Esophagus squamous epithelium (tissue), 5 donors: ENCODE data around the gene GPA33. TPM values are rescaled to one million over a fixed set of nuclear protein-coding genes. Genes with fewer than 3 reads are reported as not detected.
"Not testable (repeated sequence)": the region's sequence is repeated elsewhere in the genome, so short reads cannot be mapped to it uniquely, and the experiment has no call there.

Experiments used
- DNase-seq: peaks from one replicate; lab custom pipeline; 2025; lab: John Stamatoyannopoulos, UW
- H3K27ac ChIP-seq, 4 donors: fragments of 200-600 bp; sonication (generic); one replicate each; pipeline ENCODE4 v1.5.1; 2016 to 2019; ENCODE audit warnings: mild to moderate bottlenecking in 1 of 4
- H3K27me3 ChIP-seq, 4 donors: fragments of 200-600 bp; sonication (generic); 1 replicate in 3 of 4; 2 replicates in 1 of 4; pipeline versions ENCODE4 v1.5.1 to v1.6.0; 2017 to 2021; ENCODE audit warnings: antibody characterized with exemption in 1 of 4
- H3K36me3 ChIP-seq, 3 donors: fragments of 200-600 bp; sonication (generic); one replicate each; pipeline ENCODE4 v1.5.1; 2016 to 2019
- H3K4me1 ChIP-seq, 3 donors: fragments of 200-600 bp; sonication (generic); one replicate each; pipeline ENCODE4 v1.5.1; 2017 to 2019
- H3K4me3 ChIP-seq, 4 donors: fragments of 200-600 bp; sonication (generic); 1 replicate in 3 of 4; 2 replicates in 1 of 4; pipeline ENCODE4 v1.5.1; 2016 to 2019; ENCODE audit warnings: mild to moderate bottlenecking in 2 of 4, moderate library complexity in 1 of 4
- H3K9me3 ChIP-seq, 3 donors: fragments of 200-600 bp; sonication (generic); one replicate each; pipeline ENCODE4 v1.5.1; 2016 to 2019
- CTCF ChIP-seq, 6 experiments: fragments of 450-650 bp in 4 of 6; fragments of 200-600 bp in 2 of 6; sonication (generic) in 2 of 6; IDR thresholded peaks; one replicate each; pipeline ENCODE4 v1.5.1; 2016 to 2019; ENCODE audit warnings: antibody characterized with exemption in 6 of 6, mild to moderate bottlenecking in 4 of 6, moderate library complexity in 4 of 6
- POLR2A ChIP-seq, 4 donors: fragments of 450-650 bp; IDR thresholded peaks; one replicate each; pipeline ENCODE4 v1.6.1; 2017; ENCODE audit warnings: antibody characterized with exemption in 4 of 4, mild to moderate bottlenecking in 4 of 4, moderate library complexity in 3 of 4
- WGBS, 2 donors: methylation state at CpG; one replicate each; pipeline ENCODE4 v1.1.5; 2018; 5-methylcytosine and 5-hydroxymethylcytosine counted together
- intact Hi-C: fragments of 100-400 bp; cut with DNase I; formaldehyde crosslinking; loops from one replicate; pipeline ENCODE4 v1.15.0; 2022
- total RNA-seq, 4 donors: library from RNA; depleted of rRNA; stranded (reverse); fragments of >200 nt; gene quantifications; one replicate each; pipeline ENCODE4 v1.1.0, GENCODE V29; 2016
- donor health status: DM: yes; HTN: yes; CAD: no.

GPA33 gene
- total RNA-seq, 4 donors from 2014 or later = not detected

GRCh38 chr1:167043752-167044488 is 46.3 kb downstream of the GPA33 start:
- H3K27me3 ChIP-seq = peaks cover 0 to 28% (median 0%) of the 10 kb centered on the region in 4 donors
- intact Hi-C loops = no loop called here
- peak overlapping the region; percentile 18 to 62 (median 40) for H3K4me3 ChIP-seq
- peaks cover 0 to 12% (median 0%) of the 10 kb centered on the region in 3 donors for H3K4me1 ChIP-seq
- 9 to 18% methylated on average over 14 of the region's 21 CpGs for WGBS, 2 donors
- TF ChIP-seq POLR2A (IDR thresholded peaks at IDR 0.05) (no peak), CTCF (IDR thresholded peaks at IDR 0.05) (peak in 1 of 6 experiments; percentile 17)
- H3K27ac ChIP-seq = peak overlapping the region in 1 of 4 donors; percentile 34
- no peaks in the 10 kb centered on the region for H3K36me3 ChIP-seq
- DNase-seq = no peak
- no peaks in the 10 kb centered on the region for H3K9me3 ChIP-seq

DNA sequence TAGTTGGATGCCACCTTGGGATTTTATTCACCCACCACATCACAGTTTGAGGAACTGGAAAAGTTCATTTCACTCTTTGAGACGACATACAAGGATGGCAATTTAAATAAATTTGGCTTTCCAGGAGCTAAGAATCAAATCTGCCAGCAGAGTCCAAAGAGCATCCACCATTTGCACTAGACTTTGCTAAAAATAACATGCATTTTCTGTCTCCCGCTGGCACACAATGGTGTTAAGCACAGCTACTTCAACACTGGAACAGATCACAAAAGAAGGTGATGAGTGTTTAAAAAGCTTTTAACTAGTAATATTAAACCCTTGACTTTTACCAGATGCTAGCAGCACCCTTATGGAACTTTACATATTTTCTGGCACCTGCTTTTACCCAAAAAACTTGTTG is 56.5 kb downstream of the GPA33 start:
- TF ChIP-seq POLR2A (IDR thresholded peaks at IDR 0.05) = no peak
- TF ChIP-seq CTCF (IDR thresholded peaks at IDR 0.05) = no peak
- intact Hi-C loops = no loop called here
- Histone ChIP-seq H3K36me3 (no peaks in the 10 kb centered on the region), H3K4me1 (no peaks in the 10 kb centered on the region), H3K4me3 (no peak overlapping the region), H3K9me3 (no peaks in the 10 kb centered on the region), H3K27ac (no peak overlapping the region), H3K27me3 (peaks cover 0 to 15% (median 0%) of the 10 kb centered on the region in 4 donors)
- no peak for DNase-seq
- WGBS, 2 donors = 37 to 50% methylated on average over 2 of the region's 2 CpGs

- H3K27me3 ChIP-seq = peaks cover 0 to 49% (median 0%) of the 10 kb centered on the region in 4 donors
- H3K4me1 ChIP-seq, H3K27ac ChIP-seq, intact Hi-C loops, H3K9me3 ChIP-seq, DNase-seq, H3K4me3 ChIP-seq, H3K36me3 ChIP-seq: not testable (repeated sequence)
- no CpG with 5 or more reads among the region's 27 CpGs for WGBS, 2 donors
Measured at GRCh38 chr1:167029553-167029952, 60.6 kb downstream of the GPA33 start.

DNA sequence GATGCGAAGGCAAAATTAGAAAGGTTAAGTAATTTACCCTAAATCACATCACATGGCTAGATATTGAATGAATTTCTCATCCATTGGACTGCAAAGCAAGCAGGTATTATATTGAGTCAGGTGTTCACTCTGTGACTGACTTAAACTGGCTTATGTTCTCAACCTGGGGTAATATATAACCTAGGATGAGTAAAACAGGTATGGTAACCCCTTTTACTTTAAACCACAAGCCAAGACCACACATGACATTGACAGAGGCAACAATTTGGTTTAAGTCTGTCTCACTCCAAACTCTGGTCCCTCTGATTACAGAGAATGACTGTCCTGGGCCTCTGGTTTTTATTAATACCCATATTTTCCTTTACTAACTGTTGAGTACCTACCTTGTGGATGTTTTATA is 67.8 kb downstream of the GPA33 start:
- Histone ChIP-seq H3K27ac (no peak overlapping the region), H3K4me1 (no peaks in the 10 kb centered on the region), H3K9me3 (no peaks in the 10 kb centered on the region), H3K27me3 (peaks cover 0 to 21% (median 0%) of the 10 kb centered on the region in 4 donors), H3K4me3 (no peak overlapping the region), H3K36me3 (no peaks in the 10 kb centered on the region)
- intact Hi-C loops = no loop called here
- TF ChIP-seq POLR2A (IDR thresholded peaks at IDR 0.05) (no peak), CTCF (IDR thresholded peaks at IDR 0.05) (no peak)
- 100% methylated on average over 1 of the region's 1 CpG for WGBS, 2 donors
- DNase-seq = no peak

DNA sequence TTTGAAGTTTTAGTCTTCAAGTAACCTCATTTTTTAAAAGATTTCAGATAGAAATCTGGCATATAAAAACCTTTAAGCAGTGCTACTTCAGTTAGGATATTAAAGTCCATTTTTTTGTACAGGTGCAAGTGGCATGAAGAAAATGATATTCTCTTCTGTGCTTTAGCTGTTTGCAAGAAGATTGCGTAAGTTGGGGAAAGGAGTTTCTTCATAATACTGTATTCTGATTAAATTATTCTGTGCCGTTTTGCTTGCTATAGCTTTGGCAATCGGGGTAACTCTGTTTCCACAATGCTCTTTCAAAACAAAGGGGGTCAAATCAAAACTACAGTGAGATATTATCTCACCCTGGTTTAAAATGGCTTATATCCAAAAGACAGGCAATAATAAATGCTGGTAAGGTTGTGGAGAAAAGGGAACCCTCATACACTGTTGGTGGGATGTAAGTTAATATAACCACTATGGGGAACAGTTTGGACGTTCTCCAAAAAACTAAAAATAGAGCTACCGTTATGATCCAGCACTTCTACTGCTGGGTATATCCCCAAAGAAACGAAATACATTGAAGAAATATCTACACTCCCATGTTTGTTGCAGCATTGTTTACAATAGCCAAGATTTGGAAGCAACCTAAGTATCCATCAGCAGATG is 74.0 kb downstream of the GPA33 start:
- 45 to 56% methylated on average over 6 of the region's 6 CpGs for WGBS, 2 donors

More for the DNA sequence above, 74.0 kb downstream of the GPA33 start:
- Histone ChIP-seq H3K4me1 (no peaks in the 10 kb centered on the region), H3K27me3 (no peaks in the 10 kb centered on the region), H3K36me3 (no peaks in the 10 kb centered on the region), H3K27ac (no peak overlapping the region), H3K4me3 (no peak overlapping the region), H3K9me3 (no peaks in the 10 kb centered on the region)
- intact Hi-C loops = no loop called here
- DNase-seq = no peak
- TF ChIP-seq POLR2A (IDR thresholded peaks at IDR 0.05) (no peak), CTCF (IDR thresholded peaks at IDR 0.05) (no peak)
